HPDE6-E6E7 (cell line): ENCODE measurements around the gene HEXA.

ENCODE experiments used
- DNase-seq: peaks from one replicate; pipeline ENCODE4 v3.0.0; 2011; ENCODE audit warnings: missing footprints; ENCODE audit errors: extremely low spot score

The HEXA gene

DNA sequence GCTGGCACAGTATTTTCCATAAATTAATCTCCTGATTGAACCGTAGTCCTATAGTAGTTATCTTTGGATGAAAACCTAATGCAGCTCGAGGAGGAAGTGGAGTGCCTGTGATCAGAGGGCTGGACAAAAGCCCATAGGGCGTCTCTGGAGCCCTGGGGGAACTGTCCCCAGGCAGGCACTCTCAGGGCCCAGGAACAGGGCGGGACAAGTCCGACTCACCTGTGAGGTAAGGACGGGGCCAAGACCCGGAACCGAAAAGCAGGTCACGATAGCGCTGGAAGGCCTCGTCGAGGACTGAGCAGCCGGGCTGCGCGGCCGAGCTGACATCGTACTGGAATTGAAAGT, 341 bp downstream of the HEXA start:
- peak; percentile 34 for DNase-seq

DNA sequence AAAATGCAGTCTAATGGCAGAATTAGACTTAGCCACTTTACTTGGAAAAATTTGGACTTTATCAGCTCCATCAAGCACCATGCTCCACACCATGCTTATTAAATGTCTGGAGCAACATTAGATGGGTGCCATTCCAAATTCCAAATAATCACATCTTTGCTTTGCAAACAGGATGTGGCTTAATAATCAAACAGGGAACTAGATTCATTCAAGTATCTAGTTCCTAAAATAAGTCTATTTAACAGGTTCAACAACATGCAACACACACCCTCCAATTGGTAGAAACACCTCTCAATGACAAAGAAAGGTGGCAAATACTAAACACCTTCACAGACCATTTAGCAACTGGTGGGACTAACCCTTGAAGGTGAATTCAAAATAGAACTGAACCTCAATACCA, 3.5 kb downstream of the HEXA start:
- DNase-seq, result no peak

DNA sequence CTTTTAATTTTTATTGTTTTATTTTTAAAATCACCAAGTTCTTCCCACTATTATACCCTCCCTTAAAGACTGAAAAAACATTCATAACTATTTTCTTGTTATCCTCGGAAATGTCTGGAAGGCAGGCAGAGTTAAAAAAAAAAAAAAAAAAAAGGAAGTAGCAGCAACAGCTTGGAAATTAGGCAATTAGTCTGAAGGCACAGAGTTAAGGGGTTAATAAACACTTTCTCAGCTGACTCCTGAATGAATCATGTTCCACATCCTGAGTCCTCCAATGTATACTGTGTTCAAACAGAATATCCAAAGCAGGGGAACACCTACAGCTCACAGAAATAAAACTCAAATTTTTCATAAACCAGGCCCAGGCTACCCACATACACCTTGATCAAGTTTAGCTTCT, 5.8 kb downstream of the HEXA start:
- DNase-seq, result no peak

- no peak for DNase-seq
Measured at GRCh38 chr15:72368899-72369298, 6.9 kb downstream of the HEXA start.

- no peak for DNase-seq
Measured at GRCh38 chr15:72368325-72368724, 7.5 kb downstream of the HEXA start.

- DNase-seq, result no peak
Measured at GRCh38 chr15:72365844-72366243, 10.0 kb downstream of the HEXA start.

DNA sequence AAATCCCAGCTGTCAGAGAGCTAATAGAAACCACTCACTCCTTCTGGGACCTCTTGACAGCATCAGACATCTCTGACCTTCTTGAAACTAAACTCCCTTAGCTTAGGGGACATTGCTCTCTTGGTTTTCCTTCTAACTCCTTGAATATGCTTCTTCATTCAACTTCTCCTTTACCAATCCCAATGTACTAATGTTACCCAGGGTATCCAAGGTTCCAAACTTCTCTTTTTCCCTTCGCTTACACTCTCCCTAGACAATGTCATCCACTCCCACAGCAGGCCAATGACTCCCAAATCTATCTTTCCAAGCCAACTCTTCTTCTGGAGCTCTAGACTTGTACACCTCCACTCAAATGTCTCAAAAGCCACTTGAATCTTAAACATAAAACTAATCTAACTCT, 14.6 kb downstream of the HEXA start:
- no peak for DNase-seq

- peak; percentile 68 for DNase-seq
Measured at GRCh38 chr15:72358650-72359171, 17.1 kb downstream of the HEXA start.

DNA sequence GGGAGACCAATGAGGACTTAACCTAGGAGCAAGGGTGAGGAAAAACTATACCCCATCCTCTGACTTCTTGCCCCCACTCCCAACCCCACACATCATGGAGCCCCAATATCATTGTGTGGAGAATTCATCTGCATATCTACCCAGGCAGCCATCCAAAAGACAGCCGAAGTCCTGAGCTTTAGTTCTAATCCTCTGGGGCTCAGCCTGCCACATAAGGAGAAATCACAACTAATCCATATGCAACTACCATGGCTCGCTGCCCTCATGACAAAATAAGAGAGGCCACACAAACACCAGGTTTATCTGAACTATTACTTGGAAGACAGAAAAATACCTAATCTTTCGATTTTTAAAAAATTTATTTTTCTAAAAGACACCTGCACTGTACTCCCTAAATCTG, 17.7 kb downstream of the HEXA start:
- DNase-seq, result no peak

DNA sequence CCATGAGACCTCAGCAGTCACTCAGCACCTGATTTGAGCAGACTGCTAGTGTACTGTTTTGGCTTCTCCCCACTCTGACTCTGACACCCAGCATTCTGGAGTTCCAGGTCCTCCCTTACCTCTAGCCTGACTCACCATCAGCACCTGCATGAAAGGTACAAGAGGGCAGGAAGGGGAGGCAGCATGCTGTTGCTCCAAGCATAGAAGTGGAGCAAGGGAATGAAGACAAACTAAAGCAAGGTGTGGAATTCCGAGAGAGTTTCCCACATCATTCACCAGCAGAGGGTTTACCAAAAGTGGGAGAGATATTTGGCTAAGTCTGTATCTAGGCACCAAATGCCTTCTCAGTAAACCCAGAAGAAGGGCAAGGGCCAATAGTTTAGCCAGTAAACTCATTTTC, 21.3 kb downstream of the HEXA start:
- DNase-seq, result no peak

GRCh38 chr15:72353266-72353665, 22.5 kb downstream of the HEXA start:
- DNase-seq, result no peak

- no peak for DNase-seq
Measured at GRCh38 chr15:72345806-72346205, 30.0 kb downstream of the HEXA start.

DNA sequence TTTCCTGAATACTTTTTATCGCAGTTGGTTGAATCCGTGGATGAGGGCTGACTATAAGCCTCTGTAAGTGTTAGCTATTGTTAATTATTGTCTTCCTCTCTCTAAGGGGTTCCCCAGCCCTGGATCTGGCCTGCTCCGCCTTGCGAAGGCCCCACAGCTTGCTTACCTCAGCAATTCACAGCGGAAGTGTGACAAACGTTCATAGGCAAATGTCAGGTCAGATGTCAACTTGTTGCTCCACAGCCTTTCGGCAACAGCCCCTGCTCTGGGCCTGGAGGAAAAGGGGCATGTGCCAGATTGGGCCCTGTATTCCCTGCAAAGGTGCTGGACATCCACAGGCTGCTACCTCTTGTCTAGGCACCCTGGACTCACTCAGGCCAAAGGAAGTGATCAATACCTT, 30.5 kb downstream of the HEXA start:
- DNase-seq, result no peak

DNA sequence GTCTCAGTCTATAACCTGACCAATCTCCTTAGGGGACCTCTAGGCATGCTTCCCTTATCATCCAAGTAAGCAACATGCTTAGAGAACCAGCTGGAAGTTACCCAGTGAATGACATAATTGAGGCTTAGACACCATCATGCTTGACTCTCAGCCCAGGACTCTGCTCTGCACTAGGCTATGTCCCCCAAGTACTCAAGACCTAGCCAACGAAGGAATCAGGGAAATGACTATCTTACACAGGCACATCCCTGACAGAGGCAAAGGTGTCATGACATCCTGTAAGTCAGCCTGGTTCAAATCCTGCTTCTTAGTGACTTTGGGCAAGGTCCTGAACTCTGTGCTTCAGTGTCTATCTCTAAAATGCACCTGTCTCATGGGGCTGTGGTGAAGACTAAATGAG, 31.2 kb downstream of the HEXA start:
- DNase-seq, result no peak

DNA sequence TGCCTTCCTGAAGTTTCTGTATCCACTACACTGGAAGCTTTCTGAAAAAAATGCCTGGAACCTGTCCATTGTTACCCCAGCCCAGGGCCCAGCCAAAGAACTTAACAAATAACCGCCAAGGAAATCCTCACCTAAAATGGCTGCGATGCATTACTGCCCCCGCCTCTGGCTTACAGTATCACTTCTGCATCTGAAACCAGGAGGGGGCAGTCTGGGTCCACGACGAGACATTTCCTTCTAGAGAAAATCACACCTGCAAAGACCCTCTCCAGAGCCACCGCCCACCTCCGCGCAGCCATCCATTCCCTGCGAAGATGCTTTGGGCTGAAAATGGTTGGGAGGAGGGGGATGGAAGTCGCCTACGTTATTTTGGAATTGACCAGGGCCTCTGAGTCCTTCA, 33.4 kb downstream of the HEXA start:
- no peak for DNase-seq

- DNase-seq, result no peak
Measured at GRCh38 chr15:72341361-72341760, 34.5 kb downstream of the HEXA start.

- DNase-seq, result no peak
Measured at GRCh38 chr15:72340366-72340765, 35.4 kb downstream of the HEXA start.

- DNase-seq, result no peak
Measured at GRCh38 chr15:72339777-72340177, 36.0 kb downstream of the HEXA start.

GRCh38 chr15:72338617-72339321, 37.0 kb downstream of the HEXA start:
- DNase-seq, result no peak

DNA sequence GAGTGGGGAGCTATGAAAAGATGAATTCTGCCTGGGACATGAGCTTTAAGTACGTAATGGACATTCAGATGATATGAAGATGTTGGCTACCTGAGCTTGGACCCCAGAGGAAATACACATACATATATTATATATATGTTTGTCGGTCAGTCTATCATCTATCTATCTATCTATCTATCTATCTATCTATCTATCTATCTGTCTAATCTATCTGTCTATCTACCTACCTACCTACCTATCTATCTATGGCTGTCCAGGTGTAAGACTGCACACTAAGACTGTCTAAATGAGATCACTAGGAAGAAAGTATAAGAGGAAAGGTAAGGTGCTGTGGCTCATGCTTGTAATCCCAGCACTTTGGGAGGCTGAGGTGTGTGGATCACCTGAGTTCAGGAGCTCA, 37.7 kb downstream of the HEXA start:
- DNase-seq, result no peak

DNA sequence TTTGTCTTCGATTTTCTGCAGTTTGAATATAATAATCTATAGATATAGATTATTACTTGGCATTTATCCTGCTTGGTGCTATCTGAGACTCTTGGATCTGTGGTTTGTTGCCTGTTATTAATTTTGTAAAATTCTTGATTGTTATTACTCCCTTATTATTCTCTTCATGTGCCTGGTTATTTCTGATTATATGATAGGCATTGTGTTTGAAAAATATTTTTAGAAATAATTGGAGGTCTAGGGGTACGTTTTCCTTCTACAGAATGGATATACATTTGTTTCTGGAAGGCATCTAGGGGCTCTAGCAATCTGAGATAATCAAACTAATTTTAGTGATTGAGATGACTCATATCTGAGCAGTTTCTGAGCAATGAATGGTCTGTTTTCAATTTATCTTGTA, 41.0 kb downstream of the HEXA start:
- DNase-seq, result no peak

DNA sequence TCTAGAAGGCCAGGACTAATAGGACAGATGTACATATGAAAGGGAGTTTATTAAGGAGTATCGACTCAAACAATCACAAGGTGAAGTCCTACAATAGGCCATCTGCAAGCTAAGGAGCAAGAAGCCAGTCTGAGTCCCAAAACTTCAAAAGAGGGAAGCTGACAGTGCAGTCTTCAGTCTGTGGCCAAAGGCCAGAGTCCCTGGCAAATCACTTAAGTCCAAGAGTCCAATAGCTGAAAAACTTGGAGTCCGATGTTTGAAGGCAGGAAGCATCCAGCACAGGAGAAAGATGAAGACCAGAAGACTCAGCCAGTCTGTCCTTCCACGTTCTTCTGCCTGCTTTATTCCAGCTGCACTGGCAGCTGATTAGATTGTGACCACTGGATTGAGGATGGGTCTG, 44.8 kb downstream of the HEXA start:
- no peak for DNase-seq

GRCh38 chr15:72323752-72324151, 52.1 kb downstream of the HEXA start:
- no peak for DNase-seq

GRCh38 chr15:72319985-72320671, 55.7 kb downstream of the HEXA start, which contains the start of gene CELF6:
CELF6 (minus strand) TSS chr15:72320157; CDS start chr15:72319874, 283 bp downstream.
- peak; percentile 70 for DNase-seq
